OCI-M2 (cell line): ENCODE measurements around the gene GRHL1.
"Not testable (repeated sequence)": the region's sequence is repeated elsewhere in the genome, so short reads cannot be mapped to it uniquely, and the experiment has no call there.

ENCODE experiments used
- DNase-seq: peaks from one replicate; lab custom pipeline; 2025; ENCODE audit not compliant: unreplicated experiment; lab: John Stamatoyannopoulos, UW

The GRHL1 gene

DNA sequence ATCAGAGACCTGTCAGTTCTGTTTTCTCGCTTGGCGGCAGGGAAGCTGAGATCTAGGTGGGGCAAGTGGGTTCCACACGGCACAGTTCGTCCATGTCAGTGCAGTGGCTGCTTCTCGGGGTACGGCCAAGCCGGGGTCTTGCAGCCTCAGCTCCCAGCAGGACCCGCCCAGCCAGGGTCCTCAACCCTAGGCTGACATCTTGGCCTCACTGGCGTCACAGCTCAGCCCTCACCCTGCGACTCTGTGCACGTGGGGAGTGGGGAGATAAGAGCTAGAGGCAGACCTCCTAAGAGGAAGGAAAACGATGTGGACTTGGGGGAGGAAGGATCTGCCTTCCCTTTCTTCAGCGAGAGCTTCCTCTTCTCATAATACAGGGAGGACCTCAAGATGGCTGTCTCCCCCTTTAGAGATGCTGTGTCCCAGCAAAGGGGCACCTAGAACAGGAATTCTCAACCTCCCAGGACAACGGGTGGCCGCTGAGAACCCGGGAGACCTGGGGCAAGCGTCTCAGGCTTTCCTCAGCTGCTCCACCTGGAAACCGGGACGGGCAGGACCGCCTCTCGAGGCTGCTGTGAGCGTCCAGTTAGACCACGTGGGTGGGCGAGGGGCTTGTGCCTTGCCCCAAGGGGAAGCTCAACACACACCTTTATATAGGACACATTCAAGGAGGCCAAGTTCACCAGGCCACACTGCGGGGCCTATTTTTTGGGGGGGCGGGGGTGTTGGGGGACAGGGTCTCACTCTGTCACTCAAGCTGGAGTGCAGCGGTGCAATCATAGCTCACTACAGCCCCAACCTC, 68.3 kb downstream of the GRHL1 start:
- no peak for DNase-seq

DNA sequence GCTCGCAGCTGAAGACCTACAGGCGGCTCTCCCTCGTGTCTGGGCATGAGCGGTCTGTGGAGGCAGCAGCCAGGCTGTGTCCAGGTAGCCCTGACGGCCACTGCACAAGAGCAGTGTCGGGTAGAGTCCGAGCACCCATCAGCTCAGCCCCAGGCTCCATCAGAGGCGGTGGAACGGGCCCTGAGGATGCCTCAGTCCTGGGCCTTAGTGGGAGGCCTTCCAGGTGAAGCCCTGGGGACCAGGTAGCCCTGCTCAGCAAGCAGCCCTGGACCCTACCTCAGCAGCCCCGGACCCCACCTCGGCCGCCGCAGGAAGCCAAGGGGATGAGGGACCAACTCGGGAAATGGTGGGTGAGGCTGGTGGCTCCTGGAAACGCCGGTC, 70.5 kb downstream of the GRHL1 start:
- DNase-seq: no peak

DNA sequence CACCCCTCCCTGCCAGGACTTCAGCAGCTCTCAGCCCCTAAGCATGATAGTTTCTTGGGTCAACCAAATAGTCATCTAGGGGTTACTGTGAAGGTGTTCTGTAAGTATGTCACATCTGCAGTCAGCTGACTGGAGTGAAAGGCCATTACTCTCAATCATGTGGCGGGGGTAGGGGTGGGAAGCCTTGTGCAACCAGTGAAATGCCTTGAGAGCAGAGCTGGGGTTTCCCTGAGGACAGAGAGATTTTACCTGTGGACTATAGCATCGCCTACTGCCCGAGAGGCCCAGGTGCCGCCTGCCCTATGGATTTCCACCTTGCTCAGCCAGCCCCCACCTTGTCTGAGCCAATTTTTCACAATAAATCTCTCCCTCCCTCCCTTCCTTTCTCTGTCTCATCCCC, 71.0 kb downstream of the GRHL1 start:
- no peak for DNase-seq

DNA sequence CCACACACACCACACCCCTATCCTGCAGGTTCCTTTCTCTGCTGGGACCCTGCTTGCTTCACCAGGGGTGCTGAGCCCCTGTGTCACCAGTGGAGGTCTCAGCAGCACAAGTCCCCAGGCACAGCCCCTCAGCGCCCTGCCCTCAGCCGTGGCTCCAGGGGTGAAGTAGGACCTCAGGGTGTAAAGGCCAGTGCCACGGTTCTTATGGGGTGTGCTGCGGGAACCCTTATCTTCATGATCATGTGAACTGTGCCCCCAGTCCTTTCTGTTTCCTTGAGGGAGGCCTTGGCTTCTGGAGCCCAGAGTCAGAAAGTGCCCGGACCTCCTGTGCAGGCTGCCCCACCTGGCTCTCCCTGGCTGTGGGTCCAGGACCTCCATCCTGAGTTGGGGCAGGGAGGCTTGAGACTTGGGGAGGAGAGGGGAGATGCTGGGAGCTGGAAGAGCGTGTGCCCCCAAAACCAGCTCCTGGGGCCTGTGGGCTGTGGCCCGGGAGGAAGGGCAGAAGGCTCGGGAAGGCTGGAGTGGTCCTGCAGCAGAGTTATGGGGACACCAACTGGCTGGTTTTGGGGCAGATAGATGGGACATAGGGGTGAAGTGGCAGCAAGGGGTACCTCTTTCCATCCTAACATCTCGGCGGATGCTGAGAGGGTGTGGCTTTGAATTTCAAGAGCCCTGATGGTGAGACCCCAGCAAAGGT, 71.6 kb downstream of the GRHL1 start:
- no peak for DNase-seq

DNA sequence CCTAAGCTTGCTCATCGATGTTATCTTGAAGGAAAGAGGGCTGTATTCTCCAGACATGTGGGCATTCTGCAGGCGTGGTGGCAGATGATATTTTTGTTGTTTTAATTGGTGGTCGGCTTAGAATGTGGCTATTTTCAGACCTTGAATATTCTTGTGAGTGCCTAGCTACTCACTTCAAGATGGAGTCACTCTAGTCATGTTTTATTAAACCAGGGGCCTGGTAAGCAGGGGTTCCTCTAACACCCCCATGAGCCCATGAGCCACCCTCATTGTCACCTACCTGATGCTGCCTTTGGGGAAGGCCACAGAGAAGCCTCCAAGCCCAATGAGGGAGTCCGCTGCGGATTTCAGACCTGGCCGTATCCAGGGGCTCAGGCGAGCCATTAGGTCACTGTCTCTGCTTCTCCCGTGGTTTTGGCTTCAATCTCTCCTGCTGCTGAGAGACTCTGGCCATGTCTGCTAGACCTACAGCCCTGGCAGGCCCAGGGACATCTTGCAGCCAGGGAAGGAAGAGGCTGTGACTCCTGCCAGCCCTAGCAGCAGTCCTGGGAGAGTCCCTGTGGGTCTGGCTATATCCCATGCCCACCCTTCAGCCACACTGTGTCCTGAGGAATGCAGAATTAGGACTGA, 75.6 kb downstream of the GRHL1 start:
- no peak for DNase-seq

DNA sequence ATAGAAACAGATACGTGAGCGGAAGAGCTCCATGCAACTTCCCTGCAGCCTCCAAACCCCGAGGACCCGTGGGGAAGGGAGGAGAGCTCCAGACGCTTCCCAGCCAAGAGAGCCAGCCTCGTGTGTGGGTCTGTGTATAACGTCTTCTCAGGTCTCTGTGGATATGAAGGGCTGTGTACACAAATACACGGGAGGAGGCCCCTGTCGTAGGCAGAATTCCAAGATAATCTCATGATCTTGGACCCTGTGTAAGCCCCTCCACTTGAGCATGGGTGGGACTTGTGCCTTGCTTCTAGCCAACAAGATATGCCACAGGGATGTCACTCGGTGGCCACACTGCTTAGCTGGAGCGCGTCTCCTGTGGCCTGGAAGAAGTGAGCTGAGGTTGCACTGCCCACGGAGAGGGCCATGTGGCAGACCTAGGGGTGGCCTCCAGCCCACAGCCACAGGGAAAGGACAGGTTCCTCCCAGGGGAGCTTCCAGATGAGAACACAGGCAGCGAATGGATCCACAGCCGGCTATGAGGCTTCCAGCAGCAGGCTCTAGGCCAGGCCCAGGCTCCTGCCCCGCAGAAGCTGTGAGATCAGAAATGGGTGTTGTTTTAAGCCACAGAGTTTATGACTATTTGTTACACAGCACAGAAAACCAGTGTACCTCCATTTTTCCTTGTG, 76.3 kb downstream of the GRHL1 start:
- DNase-seq: no peak

DNA sequence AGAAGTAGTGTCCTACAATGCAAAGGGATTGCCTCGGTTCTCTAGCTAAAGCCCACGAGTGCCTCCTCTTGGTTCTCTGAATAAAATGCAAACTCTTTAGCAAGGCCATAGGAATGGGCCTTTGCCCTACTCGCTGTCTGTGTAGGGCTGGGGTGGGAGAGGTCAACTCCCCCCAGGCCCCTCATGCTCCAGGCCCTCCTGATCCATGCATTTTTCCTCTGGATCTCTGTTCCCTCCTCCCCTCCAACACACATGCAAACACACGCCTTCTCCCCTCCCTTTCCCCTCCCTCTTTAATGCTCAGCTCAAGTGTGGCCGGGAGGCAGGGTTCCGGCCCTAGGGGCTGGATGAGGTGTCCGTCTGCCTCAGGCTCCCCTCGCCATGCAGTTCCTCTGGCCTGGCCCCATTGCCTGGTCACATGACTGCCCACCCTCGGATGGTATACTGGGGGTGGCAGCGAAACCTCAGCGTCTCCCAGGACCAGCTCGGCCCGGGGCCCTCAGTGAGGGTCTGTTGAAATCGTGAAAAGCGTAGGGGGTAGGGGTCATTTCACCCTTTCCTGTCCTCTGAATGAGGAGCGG, 77.0 kb downstream of the GRHL1 start:
- DNase-seq: no peak

DNA sequence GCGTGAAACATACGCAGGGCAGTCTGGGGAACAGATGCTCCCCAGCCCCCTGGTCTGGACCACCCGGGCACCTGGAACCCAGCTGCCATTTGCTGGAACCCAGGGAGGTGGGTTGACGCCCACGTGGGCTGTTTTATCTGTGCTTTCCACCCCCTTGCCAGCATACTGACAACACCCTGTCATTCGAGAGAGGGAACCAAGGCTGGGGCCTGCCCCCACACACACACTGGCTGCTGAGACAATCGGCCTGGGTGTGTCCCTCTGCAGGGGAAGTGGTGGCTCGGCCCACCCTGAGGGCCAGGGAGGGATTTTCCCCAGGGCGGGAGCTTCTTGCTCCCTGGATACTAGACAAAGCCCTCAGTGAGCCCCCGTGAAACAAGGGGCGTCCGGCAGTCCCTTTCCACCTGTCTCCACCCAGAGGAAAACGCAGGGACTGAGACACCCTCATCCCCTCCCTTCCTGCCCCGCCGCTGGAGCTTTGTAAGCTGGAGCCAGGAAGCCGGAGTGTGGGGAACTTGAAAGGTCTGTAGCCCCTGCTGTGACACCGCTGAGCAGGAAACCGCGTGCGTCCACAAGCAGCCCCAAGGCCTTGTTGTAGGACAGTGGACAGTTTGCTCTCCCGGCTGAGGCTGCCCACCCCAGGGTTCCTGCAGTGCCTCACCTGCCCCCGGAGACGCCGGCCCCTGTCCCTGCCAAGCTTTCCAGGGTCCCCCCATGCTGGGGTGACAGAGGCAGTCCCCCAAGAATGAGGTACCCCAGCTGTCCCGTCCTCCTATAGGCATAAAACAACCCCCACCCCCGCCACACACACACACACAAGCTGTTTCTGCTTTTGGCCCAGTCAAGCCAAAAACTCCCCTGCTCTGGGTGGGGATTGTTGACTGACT, 77.7 kb downstream of the GRHL1 start:
- peak; percentile 55 for DNase-seq

DNA sequence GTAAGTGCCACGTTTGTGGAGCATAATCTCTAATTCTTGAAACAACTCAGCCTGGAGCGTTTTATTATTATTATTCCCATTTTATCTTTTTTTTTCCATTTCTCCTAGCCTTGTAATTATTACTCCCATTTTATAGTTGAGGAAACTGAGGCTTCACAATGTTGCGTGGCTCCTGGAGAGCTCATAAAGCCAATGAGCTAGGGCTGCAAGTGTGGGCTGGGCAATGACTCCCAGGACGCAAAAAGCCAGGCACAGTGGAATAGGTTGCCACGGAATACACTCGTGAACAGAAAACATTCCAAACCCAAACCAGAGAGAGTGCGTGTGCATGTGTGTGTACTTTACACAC, 78.4 kb downstream of the GRHL1 start:
- DNase-seq: no peak

DNA sequence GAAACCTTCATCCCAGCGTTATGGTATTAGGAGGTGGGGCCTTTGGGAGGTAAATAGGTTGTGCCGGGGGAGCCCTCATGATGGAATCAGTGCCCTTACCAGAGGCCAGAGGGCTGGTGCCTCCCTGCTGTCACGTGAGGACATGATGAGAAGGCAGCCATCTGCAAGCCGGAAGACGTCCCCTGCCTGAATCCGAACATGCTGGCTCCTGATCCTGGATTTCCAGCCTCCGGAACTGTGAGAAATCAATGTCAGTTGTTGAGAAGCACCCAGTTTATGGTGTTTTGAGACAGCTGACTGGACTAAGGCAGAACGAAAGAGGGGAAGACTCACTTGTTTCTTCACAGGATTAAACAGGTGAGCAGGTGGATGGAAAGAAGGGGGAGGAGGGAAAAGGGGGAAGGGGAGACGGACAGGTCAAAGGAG, 78.8 kb downstream of the GRHL1 start:
- DNase-seq: no peak

DNA sequence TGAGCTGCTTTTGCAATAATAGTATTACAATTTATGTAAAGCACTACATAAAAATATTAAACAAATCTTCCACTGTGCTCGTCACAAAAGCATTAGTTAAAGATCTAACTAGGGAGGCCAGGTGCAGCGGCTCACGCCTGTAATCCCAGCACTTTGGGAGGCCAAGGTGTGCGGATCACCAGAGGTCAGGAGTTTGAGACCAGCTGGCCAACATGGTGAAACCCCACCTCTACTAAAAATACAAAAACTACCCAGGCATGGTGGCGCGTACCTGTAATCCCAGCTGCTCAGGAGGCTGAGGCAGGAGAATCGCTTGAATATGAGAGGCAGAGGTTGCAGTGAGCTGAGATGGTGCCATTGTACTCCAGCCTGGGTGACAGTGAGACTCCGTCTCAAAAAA, 79.3 kb downstream of the GRHL1 start:
- DNase-seq: not testable (repeated sequence)

DNA sequence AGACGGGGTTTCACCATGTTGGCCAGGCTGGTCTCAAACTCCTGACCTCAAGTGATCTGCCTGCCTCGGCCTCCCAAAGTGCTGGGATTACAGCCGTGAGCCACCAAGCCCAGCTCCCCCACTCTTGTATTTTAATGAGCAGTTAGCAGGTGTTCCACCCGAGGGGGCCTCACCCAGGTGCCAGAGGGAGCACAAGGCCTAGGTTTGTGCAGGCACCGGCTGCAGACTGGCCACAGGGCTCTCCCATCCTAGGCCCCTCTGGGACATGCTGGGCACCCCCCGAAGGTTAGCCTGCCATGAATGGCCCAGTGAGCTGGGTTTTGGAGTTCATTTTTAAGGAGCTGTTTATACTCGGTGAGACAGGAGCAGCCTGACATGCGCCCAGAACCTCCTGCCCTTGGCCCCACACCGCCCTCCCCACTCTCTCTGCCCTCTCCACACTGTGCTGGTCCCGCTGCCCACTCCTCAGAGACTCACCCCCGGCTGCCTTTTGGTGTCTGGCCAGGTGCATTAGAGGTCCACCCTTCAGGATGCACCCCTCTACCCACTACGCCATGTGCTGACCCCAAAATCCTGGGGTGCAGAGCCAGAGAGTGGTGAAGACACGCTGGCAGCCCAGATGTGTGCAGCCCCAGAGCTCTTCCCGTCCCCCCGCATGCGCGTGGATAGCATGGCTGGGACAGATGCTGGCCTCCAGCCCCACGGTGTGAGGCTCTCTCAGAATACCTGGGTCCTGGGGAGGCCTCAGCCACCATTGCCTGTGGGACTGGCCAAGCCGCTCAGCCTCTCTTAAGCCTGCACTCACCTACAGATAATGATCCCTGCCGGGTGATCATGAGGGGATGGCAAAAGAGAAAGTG, 80.6 kb downstream of the GRHL1 start:
- no peak for DNase-seq

DNA sequence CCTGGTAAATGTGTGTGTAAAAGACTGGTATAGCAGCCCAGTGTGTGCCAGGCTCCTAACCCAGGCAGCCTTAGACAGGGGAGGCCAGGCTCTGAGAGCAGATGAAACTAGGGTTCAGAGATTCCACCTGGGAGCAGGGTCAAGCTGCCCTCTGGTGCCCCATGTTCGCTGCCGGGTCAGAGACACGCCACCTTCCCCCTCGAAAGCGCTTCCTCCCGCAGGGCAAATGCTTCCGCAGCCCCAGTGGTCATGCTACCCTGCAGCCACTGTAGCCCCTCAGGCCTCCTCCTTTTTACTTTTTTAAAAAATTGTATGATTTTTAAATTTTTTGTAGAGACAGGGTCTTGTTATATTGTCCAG, 81.2 kb downstream of the GRHL1 start:
- DNase-seq: no peak

DNA sequence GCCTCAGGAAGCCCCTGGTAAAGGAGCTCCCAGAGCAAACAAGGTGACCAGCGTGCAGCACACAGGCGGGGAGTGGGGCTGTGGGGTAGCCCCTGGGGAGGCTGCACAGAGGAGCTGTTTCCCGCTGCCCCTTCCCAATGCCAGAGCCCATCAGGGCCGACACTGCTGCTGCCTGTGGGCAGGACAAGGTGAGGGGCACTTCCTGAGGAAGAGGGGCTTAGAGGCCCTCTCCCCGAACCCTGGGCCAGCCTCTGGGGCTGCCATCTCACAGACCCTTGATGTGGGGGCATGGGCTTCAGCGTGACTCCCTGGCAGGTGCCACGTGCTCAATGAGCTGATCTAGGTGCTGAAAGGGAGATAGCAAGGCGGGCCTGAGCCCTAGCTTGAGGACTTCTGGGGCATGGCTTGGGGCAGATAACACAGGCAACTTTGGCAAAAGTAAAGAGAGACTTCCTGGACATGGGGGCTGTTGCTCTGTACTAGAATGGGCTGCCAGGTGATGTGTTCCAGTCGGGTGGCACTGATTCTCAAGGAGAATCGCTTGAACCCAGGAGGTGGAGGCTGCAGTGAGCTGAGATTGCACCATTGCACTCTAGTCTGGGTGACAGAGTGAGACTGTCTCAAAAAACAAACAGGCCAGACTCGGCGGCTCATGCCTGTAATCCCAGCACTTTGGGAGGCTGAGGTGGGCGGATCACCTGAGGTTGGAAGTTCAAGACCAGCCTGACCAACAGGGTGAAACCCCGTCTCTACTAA, 81.9 kb downstream of the GRHL1 start:
- no peak for DNase-seq

DNA sequence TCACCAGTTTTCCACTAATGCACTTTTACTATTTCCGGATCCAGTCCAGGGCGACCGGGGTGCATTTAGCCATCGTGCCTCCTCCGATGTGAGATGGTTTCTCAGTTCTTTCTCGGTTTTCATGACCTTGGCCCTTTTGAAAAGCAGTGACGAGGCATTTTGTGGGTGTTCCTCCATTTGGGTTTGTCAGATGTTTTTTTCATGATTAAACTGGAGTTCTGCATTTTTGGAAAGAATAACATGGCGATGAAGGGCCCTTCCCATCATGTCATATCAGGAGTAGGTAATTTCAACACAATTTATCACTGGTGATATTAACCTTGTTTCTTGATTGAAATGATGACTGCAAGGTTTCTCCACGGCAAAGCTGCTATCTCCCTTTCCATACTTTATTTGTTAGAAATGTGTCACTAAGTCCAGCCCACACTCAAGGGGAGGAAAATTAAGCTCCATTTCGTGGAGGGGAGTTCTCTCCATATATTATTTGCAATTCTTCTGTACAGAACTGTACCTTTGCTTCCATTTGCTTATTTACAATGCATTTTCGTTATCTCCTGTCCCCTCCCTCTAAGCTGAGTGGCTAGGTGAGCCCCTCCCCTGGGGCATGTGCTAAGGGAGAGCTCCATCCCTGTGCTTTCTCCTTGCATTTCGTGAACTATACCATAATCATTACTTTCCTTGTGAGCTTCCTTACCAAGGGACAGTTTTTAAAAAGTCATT, 83.0 kb downstream of the GRHL1 start:
- DNase-seq: no peak

DNA sequence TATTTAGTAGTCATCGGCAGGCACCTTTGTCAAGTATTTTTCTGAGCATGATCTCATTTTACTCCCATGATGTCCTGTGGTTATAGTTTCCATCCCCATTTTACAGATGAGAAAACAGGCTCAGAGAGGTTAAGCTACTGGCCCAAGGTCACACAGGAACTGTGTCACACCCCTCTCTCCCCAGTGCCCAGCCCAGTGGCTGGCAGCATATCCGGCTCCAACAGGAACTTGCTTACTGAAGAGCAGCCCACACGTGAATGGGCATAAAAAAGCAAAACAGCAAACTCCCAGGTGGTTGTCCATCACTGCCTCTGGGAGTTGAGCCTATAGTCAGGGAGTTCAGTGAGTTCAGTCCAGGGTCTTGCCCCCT, 83.5 kb downstream of the GRHL1 start:
- no peak for DNase-seq

DNA sequence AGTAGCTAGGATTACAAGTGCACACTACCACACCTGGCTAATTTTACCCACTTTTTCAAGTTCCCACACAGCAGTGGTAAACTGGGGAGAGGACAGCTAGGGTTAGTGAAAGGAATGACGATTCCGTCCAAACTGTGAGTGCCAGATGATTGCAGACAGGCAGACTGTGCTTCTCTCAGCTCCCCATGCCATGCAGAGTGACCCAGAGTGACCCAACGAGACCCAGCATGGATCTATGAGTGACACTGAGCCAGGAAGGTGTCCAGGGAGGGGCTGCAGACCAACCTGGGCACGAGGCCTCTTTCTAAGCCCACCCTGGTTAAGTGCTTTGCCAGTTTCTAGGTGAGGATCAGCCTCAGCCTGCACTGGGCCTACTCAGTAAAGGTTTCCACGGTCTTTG, 84.1 kb downstream of the GRHL1 start:
- DNase-seq: no peak
